Activated CD4-positive, alpha-beta memory T cell treated with anti-CD3 and anti-CD28 coated beads, Interleukin-2, amount 10 ng/mL, durations not matched to agents 7 days and 5 days (primary cell): ENCODE measurements around the gene RIMKLA. TPM values are rescaled to one million over a fixed set of nuclear protein-coding genes. Genes with fewer than 3 reads are reported as not detected.

ENCODE experiments used
- CTCF ChIA-PET: fragments of 350-600 bp; sonication (Branson Sonifier 250); formaldehyde crosslinking; loops from one replicate; lab custom pipeline; 2021; ENCODE audit warnings: antibody characterized with exemption, inconsistent platforms; lab: Charles Lee
- POLR2A ChIA-PET: fragments of 350-600 bp; sonication (Branson Sonifier 250); formaldehyde crosslinking; loops from one replicate; lab custom pipeline; 2021; ENCODE audit warnings: antibody characterized with exemption; lab: Charles Lee
- DNase-seq: peaks from one replicate; pipeline ENCODE4 v3.0.0-alpha.2; 2020
- H3K27ac Mint-ChIP-seq: one replicate; pipeline ENCODE4 v1.8.0; 2021; ENCODE audit warnings: mild to moderate bottlenecking, mixed read lengths
- H3K27me3 Mint-ChIP-seq: one replicate; pipeline ENCODE4 v1.8.0; 2021; ENCODE audit warnings: mixed read lengths
- H3K36me3 Mint-ChIP-seq: one replicate; pipeline ENCODE4 v1.8.0; 2021; ENCODE audit warnings: low read depth, mixed read lengths
- H3K4me1 Mint-ChIP-seq: one replicate; pipeline ENCODE4 v1.8.0; 2021; ENCODE audit warnings: mixed read lengths
- H3K4me3 Mint-ChIP-seq: one replicate; pipeline ENCODE4 v1.8.0; 2021; ENCODE audit warnings: mild to moderate bottlenecking, mixed read lengths
- H3K9me3 Mint-ChIP-seq: one replicate; pipeline ENCODE4 v1.8.0; 2021; ENCODE audit warnings: mixed read lengths
- total RNA-seq, 2 experiments: library from RNA; stranded (reverse); gene quantifications; one replicate each; pipeline ENCODE4 v1.2.3, GENCODE V29; 2021

Gene RIMKLA
- total RNA-seq, 2 experiments from 2014 or later: 2.9 to 3.1 TPM

- peaks cover 1% of the 10 kb centered on the region for H3K27me3 Mint-ChIP-seq
- no peak overlapping the region for H3K27ac Mint-ChIP-seq
- no peak for DNase-seq
- H3K4me1 Mint-ChIP-seq: peaks cover 37% of the 10 kb centered on the region
- CTCF ChIA-PET: no interaction called here
- peak overlapping the region; percentile 15 for H3K4me3 Mint-ChIP-seq
- POLR2A ChIA-PET: interaction anchor here (0.7 kb wide), 1 partner anchor 557 kb away, joined by 3 read pairs; no protein-coding TSS in a partner anchor
- H3K9me3 Mint-ChIP-seq: no peaks in the 10 kb centered on the region
- H3K36me3 Mint-ChIP-seq: peaks cover 25% of the 10 kb centered on the region
Observed at GRCh38 chr1:42454403-42454802, 73.8 kb downstream of the RIMKLA start.

GRCh38 chr1:42456010-42456753 lies 75.6 kb downstream of the RIMKLA start, which contains the start of the genes PPCS and ZMYND12:
PPCS (plus strand) TSS chr1:42456543; CDS start chr1:42456566, 23 bp downstream.
ZMYND12 (minus strand) TSS chr1:42456022; CDS start chr1:42455997, 25 bp downstream.
- CTCF ChIA-PET: interaction anchor here (0.8 kb wide), 1 partner anchor 310 kb away, joined by 3 read pairs; no protein-coding TSS in a partner anchor
- peak within 1 kb of the TSS; percentile 91 for H3K4me3 Mint-ChIP-seq
- POLR2A ChIA-PET: interaction anchor here (0.9 to 1.9 kb wide), 10 partner anchors 10 to 1765 kb away, joined by 3 to 11 read pairs (median 4); partner anchors contain the start of genes C1orf50, FOXJ3, NFYC and P3H1
- H3K9me3 Mint-ChIP-seq: no peaks in the 10 kb centered on the region
- peaks cover 42% of the 10 kb centered on the region for H3K36me3 Mint-ChIP-seq
- peaks cover 1% of the 10 kb centered on the region for H3K27me3 Mint-ChIP-seq
- DNase-seq: peak; percentile 90
- peaks cover 41% of the 10 kb centered on the region for H3K4me1 Mint-ChIP-seq
- H3K27ac Mint-ChIP-seq: peak within 1 kb of the TSS; percentile 94

- Mint-ChIP-seq H3K4me1 (peaks cover 42% of the 10 kb centered on the region), H3K27me3 (peaks cover 1% of the 10 kb centered on the region), H3K9me3 (no peaks in the 10 kb centered on the region), H3K36me3 (peaks cover 43% of the 10 kb centered on the region), H3K4me3 (peak overlapping the region; percentile 91), H3K27ac (peak overlapping the region; percentile 94)
- CTCF ChIA-PET: interaction anchor here (0.8 to 0.9 kb wide), 2 partner anchors 227 to 309 kb away, joined by 3 to 4 read pairs; no protein-coding TSS in a partner anchor
- peak; percentile 71 for DNase-seq
- POLR2A ChIA-PET: interaction anchor here (0.6 to 1.9 kb wide), 14 partner anchors 9 to 1766 kb away, joined by 3 to 11 read pairs (median 4); partner anchors contain the start of genes C1orf50, FOXJ3, NFYC and P3H1
Observed at GRCh38 chr1:42456754-42457089, 76.1 kb downstream of the RIMKLA start.

- no peaks in the 10 kb centered on the region for H3K9me3 Mint-ChIP-seq
Observed at GRCh38 chr1:42461196-42461595, 80.6 kb downstream of the RIMKLA start.

GRCh38 chr1:42462828-42463763 lies 82.5 kb downstream of the RIMKLA start, which contains the start of gene CCDC30:
CCDC30 (plus strand) TSS chr1:42463286; CDS start chr1:42480552, 17,266 bp downstream.
- H3K4me1 Mint-ChIP-seq: peaks cover 43% of the 10 kb centered on the region
- DNase-seq: peak; percentile 97
- peak within 1 kb of the TSS; percentile 73 for H3K4me3 Mint-ChIP-seq
- POLR2A ChIA-PET: interaction anchor here (0.6 to 1.7 kb wide), 7 partner anchors 11 to 1216 kb away, joined by 3 to 4 read pairs (median 3); partner anchors contain the start of gene PPIH
- peak within 1 kb of the TSS; percentile 61 for H3K27ac Mint-ChIP-seq
- peaks cover 38% of the 10 kb centered on the region for H3K36me3 Mint-ChIP-seq
- CTCF ChIA-PET: interaction anchor here (1.3 kb wide), 1 partner anchor 304 kb away, joined by 4 read pairs; the partner anchor contains the start of genes C1orf50 and P3H1
- H3K27me3 Mint-ChIP-seq: no peaks in the 10 kb centered on the region
- no peaks in the 10 kb centered on the region for H3K9me3 Mint-ChIP-seq

More at GRCh38 chr1:42461196-42461595, 80.6 kb downstream of the RIMKLA start:
- Mint-ChIP-seq H3K27ac (no peak overlapping the region), H3K4me1 (peaks cover 55% of the 10 kb centered on the region), H3K36me3 (peaks cover 51% of the 10 kb centered on the region), H3K27me3 (no peaks in the 10 kb centered on the region), H3K4me3 (no peak overlapping the region)
- ChIA-PET POLR2A (no interaction called here), CTCF (no interaction called here)
- no peak for DNase-seq

DNA sequence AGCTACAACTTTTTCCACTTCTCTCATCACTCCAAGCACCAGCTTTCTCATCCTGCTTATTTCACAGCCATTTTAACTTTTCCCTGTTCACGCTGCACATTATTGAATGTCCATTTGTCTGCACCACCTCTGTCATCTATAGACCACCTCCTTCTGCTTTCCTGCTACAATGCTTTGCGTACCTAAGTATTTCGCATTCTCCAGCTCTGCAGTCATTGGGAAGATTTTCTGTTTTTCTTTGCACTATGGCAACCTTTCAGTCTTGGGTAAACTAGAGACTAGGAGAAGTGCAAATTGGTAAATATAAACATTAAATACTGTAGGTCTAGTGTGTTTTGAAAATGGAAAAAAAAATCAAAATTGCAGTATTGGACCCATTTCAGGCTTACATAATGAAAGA lies 83.3 kb downstream of the RIMKLA start:
- no peaks in the 10 kb centered on the region for H3K9me3 Mint-ChIP-seq
- H3K27ac Mint-ChIP-seq: no peak overlapping the region
- peak overlapping the region; percentile 73 for H3K4me3 Mint-ChIP-seq
- ChIA-PET POLR2A (interaction anchor here (1.4 to 1.7 kb wide), 2 partner anchors 10 to 195 kb away, joined by 3 to 4 read pairs; no protein-coding TSS in a partner anchor), CTCF (interaction anchor here (1.3 kb wide), 1 partner anchor 303 kb away, joined by 4 read pairs; the partner anchor contains the start of genes C1orf50 and P3H1)
- no peak for DNase-seq
- H3K36me3 Mint-ChIP-seq: peaks cover 30% of the 10 kb centered on the region
- no peaks in the 10 kb centered on the region for H3K27me3 Mint-ChIP-seq
- peaks cover 36% of the 10 kb centered on the region for H3K4me1 Mint-ChIP-seq

- Mint-ChIP-seq H3K36me3 (peaks cover 11% of the 10 kb centered on the region), H3K27me3 (no peaks in the 10 kb centered on the region), H3K9me3 (no peaks in the 10 kb centered on the region), H3K4me3 (no peak overlapping the region), H3K4me1 (peaks cover 24% of the 10 kb centered on the region), H3K27ac (no peak overlapping the region)
- ChIA-PET CTCF (no interaction called here), POLR2A (no interaction called here)
- no peak for DNase-seq
Observed at GRCh38 chr1:42466030-42466429, 85.4 kb downstream of the RIMKLA start.

DNA sequence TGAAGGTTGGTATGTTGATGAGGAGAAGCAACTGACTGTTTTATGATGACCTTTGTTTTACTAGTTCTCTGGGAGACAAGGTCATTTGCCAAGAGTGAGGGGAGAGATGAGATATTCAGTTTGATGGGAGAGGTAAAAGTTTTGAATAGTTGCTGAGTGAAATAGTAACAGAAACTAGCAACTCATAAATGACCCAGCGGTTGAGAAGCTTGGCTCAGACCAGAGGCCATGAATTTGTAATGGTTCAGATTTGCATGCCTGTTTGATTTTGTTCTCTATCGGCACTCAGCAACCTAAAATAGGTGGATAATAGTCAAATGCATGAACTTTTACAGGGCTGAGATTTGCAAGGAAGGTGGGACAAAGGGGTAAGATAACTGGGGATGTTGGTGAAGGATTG lies 89.1 kb downstream of the RIMKLA start:
- Mint-ChIP-seq H3K4me1 (no peaks in the 10 kb centered on the region), H3K4me3 (no peak overlapping the region), H3K27me3 (no peaks in the 10 kb centered on the region), H3K27ac (no peak overlapping the region), H3K36me3 (no peaks in the 10 kb centered on the region), H3K9me3 (no peaks in the 10 kb centered on the region)
- ChIA-PET CTCF (no interaction called here), POLR2A (interaction anchor here (1.5 kb wide), 1 partner anchor 13 kb away, joined by 4 read pairs; no protein-coding TSS in a partner anchor)
- DNase-seq: no peak

Other genes starting within 250 kb of the RIMKLA start
- not detected for gene GUCA2B, start 227.4 kb upstream of the RIMKLA start, total RNA-seq
- not detected for gene GUCA2A, start 216.0 kb upstream of the RIMKLA start, total RNA-seq
- gene FOXJ3, start 45.6 kb upstream of the RIMKLA start, total RNA-seq: 10 to 100 TPM; 44.9 to 47.1 TPM
- 1 to 10 TPM in 1 of 2 experiments, under 1 TPM in 1; 0.96 to 1.3 TPM for gene ZMYND12, start 75.2 kb downstream of the RIMKLA start, total RNA-seq
- gene PPCS, start 75.8 kb downstream of the RIMKLA start, total RNA-seq: 10 to 100 TPM; 46.8 to 48.4 TPM
- 1 to 10 TPM; 1.6 to 2.5 TPM for gene CCDC30, start 82.5 kb downstream of the RIMKLA start, total RNA-seq